Activated CD8-positive, alpha-beta T cell treated with anti-CD3 and anti-CD28 coated beads, Interleukin-2, amount 10 ng/mL, durations not matched to agents 7 days and 5 days (primary cell): ENCODE data around the gene MCRIP1. TPM values are rescaled to one million over a fixed set of nuclear protein-coding genes. Genes with fewer than 3 reads are reported as not detected.

Experiments used
- ATAC-seq: fragments of 150-1000 bp; cut with Tn5 transposase; one replicate; pipeline ENCODE4 v1.10.0; 2021; ENCODE audit warnings: moderate library complexity
- CTCF ChIA-PET: fragments of 350-600 bp; sonication (Branson Sonifier 250); formaldehyde crosslinking; loops from one replicate; lab custom pipeline; 2021; ENCODE audit warnings: antibody characterized with exemption; lab: Charles Lee
- POLR2A ChIA-PET: fragments of 350-600 bp; sonication (Branson Sonifier 250); formaldehyde crosslinking; loops from one replicate; lab custom pipeline; 2021; ENCODE audit warnings: antibody characterized with exemption; lab: Charles Lee
- DNase-seq: peaks from one replicate; pipeline ENCODE4 v3.0.0-alpha.2; 2020
- H3K27ac Mint-ChIP-seq: one replicate; pipeline ENCODE4 v1.8.0; 2021; ENCODE audit warnings: mild to moderate bottlenecking, mixed read lengths
- H3K27me3 Mint-ChIP-seq: one replicate; pipeline ENCODE4 v1.8.0; 2021; ENCODE audit warnings: low read depth, mixed read lengths
- H3K36me3 Mint-ChIP-seq: one replicate; pipeline ENCODE4 v1.8.0; 2021; ENCODE audit warnings: low read depth, mixed read lengths
- H3K4me1 Mint-ChIP-seq: one replicate; pipeline ENCODE4 v1.8.0; 2021; ENCODE audit warnings: low read depth, mixed read lengths
- H3K4me3 Mint-ChIP-seq: one replicate; pipeline ENCODE4 v1.8.0; 2021; ENCODE audit warnings: mild to moderate bottlenecking, mixed read lengths
- H3K9me3 Mint-ChIP-seq: one replicate; pipeline ENCODE4 v1.8.0; 2022; ENCODE audit warnings: mixed read lengths; ENCODE audit not compliant: insufficient read depth
- total RNA-seq, 2 experiments: library from RNA; stranded (reverse); gene quantifications; one replicate each; pipeline ENCODE4 v1.2.3, GENCODE V29; 2021

MCRIP1 gene
- total RNA-seq, 2 experiments from 2014 or later: 42.3 to 43.0 TPM

DNA sequence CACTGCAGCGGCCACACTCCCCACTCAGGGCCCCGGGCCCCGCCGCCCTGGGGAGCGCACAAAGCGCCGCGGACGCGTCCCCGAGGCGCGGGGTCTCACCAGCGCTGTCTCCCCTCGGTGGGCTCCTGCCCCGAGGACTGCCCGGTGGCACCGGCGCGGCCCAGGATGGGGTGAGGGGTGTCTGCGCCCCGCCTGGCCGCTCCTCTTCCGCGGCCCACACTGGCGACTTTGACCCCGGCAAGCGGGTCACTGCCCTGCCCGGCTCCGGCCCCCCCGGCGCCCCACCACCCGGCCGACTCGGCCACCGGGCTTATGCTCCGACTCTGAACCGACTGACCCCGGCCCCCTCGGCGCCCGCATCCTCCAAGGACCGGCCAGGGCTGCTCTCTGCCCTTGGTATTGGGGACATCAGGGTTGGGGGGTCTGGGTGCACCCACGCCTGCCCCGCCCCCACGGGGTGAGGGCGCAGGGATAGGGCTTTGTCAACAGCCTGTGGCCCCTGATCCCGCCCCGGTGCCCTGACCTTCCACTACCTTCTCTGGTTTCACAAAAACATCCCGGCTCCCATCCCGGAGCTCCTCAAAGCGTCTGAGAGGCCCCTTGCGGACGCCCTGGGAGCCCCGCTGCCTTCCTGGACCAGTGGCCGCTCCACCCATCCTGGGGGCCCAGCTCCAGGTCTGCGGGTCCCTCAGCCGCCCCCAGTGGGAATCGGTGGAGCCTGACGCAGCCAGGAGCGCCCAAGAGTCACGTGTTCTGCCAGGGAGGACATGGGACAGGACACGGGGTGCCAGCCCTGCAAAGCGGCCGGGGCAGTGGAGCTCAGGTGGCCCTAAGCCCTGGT, 28.3 kb downstream of the MCRIP1 start:
- Mint-ChIP-seq H3K9me3 (no peaks in the 10 kb centered on the region), H3K27ac (no peak overlapping the region), H3K4me1 (no peaks in the 10 kb centered on the region), H3K27me3 (peaks cover 43% of the 10 kb centered on the region), H3K36me3 (no peaks in the 10 kb centered on the region), H3K4me3 (no peak overlapping the region)
- DNase-seq: no peak
- ChIA-PET CTCF (no interaction called here), POLR2A (no interaction called here)
- ATAC-seq: no peak

DNA sequence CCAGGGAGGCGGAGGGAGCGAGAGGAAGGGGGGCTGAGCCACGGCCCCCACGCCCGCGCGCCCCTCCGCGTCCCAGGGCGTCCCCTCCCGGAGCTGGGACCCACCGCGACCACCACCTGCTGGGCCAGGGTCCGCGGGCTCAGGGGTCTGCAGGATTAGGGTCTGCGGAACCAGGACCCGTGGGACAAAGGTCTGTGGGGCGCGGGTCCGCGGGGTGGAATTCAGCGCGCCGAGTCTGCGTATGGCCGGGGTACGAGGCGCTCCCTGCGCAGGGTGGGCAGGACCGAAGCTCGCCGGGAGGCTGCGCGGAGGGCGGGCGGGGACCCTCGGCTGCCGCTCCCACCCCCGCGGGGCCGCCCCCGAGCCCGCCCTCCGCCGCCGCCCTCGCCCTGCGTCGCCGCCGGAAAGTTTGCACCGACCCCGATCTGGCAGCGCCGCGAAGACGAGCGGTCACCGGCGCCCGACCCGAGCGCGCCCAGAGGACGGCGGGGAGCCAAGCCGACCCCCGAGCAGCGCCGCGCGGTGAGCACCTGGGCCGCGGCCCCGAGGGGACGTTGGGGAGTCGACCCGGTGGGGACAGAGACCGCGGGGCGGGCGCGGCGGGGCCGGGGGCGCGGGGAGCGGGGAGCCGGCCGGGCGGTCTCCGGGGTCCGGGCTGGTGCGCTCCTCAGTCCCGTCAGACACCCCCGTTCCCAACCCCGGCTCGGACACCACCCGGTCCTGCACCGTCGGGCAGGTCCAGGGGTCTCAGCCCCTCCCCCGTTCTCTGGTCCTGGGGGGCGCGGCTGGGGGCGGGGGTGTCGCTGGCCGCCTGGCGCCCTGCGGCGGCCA, 29.1 kb downstream of the MCRIP1 start, which contains the start of gene GCGR:
Gene GCGR, plus strand, starts transcription at position 423 of the 831 bp plus-strand sequence. CDS start 4,869 bp downstream, outside the sequence.
- ChIA-PET CTCF (no interaction called here), POLR2A (no interaction called here)
- DNase-seq: no peak
- H3K9me3 Mint-ChIP-seq: no peaks in the 10 kb centered on the region
- H3K4me1 Mint-ChIP-seq: no peaks in the 10 kb centered on the region
- no peaks in the 10 kb centered on the region for H3K36me3 Mint-ChIP-seq
- H3K4me3 Mint-ChIP-seq: no peak within 1 kb of the TSS
- H3K27me3 Mint-ChIP-seq: peaks cover 39% of the 10 kb centered on the region
- ATAC-seq: no peak
- H3K27ac Mint-ChIP-seq: no peak within 1 kb of the TSS

DNA sequence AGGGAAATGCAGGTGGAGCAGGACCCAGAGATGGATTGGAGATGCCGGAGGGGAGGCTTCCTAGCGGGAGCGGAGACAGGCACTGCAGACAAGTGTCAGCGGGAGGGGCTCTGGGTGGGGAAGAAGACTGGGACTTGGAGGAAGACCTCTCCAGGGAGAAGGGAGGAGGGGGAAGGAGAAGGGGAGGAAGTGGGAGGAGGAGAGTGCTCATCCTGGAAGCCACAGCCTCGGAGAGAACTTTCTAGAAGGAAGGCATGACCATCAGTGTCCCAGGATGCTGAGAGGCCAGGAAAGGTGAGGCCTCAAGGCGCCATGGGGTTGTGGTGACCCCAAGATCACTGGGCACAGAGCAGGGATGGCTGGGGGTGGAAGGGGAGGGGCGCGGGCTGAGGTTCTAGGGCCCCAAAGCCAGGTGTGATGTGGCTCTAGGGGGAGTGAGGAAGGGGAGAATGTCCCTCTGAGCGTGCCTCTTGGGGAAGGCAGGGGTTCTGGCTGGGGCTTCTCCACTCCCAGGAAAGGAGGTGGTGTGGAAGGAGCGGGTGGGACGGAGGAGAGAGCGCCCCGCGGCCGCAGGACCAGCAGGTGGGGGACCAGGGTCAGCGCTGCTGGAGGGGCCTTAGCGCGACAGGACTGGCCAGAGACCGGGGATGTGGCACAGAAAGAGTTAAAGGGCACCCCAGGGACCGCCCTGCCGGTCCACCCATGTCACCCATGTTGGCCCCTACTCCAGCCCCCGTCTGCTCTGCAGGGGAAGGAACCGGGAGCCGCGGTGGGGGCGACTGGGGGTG, 30.0 kb downstream of the MCRIP1 start:
- CTCF ChIA-PET: no interaction called here
- DNase-seq (no peak), ATAC-seq (no peak)
- Mint-ChIP-seq H3K27ac (no peak overlapping the region), H3K27me3 (peaks cover 39% of the 10 kb centered on the region), H3K9me3 (no peaks in the 10 kb centered on the region), H3K36me3 (no peaks in the 10 kb centered on the region), H3K4me1 (no peaks in the 10 kb centered on the region), H3K4me3 (no peak overlapping the region)
- POLR2A ChIA-PET: no interaction called here

DNA sequence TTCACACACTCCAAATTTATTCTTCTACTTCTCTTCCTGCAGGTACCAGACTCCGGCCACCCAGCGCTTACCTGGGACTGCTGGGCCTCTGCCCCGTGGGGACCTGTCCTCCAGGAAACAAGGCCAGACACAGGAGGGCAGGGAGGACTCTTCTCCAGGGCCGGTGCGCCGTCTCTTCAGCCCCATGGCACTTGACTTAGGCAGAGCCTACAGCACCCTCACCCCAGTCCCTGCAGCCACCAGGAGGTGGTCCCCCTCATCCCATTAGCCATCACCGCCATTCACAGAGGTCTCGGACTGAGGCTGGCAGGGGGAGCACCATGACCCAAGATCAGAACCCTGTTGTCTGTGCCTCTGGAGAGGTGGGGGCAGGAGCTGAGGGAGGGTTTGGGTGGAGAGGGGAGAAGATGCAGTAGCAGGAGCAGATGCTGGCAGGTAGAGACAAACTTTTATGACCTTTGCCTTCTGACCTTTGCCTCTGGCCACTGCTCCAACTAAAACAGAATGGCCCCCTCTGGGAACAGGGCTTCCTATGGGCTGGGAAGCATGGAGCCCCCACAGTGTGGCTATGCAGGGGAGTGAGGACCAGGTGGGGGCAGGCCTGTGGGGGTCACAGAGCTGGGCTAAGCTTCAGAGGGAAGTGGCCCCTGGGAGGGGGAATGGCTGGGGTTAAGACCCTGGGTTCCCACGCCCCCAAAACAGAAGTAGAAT, 30.9 kb downstream of the MCRIP1 start:
- ATAC-seq (no peak), DNase-seq (no peak)
- CTCF ChIA-PET: no interaction called here
- POLR2A ChIA-PET: no interaction called here
- H3K27me3 Mint-ChIP-seq: peaks cover 36% of the 10 kb centered on the region
- H3K4me3 Mint-ChIP-seq: no peak overlapping the region
- no peaks in the 10 kb centered on the region for H3K4me1 Mint-ChIP-seq
- H3K27ac Mint-ChIP-seq: no peak overlapping the region
- H3K36me3 Mint-ChIP-seq: no peaks in the 10 kb centered on the region
- H3K9me3 Mint-ChIP-seq: no peaks in the 10 kb centered on the region

DNA sequence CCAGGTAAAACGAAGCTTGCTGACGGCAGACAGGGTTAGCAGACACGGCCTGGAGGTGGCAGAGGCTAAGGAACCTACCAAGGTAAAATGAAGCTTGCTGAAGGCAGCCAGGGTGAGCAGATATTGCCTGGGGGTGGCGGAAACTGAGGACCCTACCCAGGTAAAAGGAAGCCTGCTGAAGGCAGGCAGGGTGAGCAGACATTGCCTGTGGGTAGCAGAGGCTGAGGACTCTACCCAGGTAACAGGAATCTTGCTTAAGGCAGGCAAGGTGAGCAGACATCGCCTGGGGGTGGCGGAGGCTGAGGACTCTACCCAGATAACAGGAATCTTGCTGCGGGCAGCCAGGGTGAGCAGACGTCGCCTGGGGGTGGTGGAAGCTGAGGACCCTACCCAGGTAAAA, 31.8 kb downstream of the MCRIP1 start:
- ChIA-PET POLR2A (interaction anchor here (0.6 to 0.9 kb wide), 2 partner anchors 9 to 88 kb away, joined by 4 to 6 read pairs; no protein-coding TSS in a partner anchor), CTCF (no interaction called here)
- no peaks in the 10 kb centered on the region for H3K4me1 Mint-ChIP-seq
- DNase-seq (no peak), ATAC-seq (no peak)
- H3K27me3 Mint-ChIP-seq: peaks cover 32% of the 10 kb centered on the region
- H3K4me3 Mint-ChIP-seq: no peak overlapping the region
- no peaks in the 10 kb centered on the region for H3K9me3 Mint-ChIP-seq
- H3K36me3 Mint-ChIP-seq: no peaks in the 10 kb centered on the region
- no peak overlapping the region for H3K27ac Mint-ChIP-seq

DNA sequence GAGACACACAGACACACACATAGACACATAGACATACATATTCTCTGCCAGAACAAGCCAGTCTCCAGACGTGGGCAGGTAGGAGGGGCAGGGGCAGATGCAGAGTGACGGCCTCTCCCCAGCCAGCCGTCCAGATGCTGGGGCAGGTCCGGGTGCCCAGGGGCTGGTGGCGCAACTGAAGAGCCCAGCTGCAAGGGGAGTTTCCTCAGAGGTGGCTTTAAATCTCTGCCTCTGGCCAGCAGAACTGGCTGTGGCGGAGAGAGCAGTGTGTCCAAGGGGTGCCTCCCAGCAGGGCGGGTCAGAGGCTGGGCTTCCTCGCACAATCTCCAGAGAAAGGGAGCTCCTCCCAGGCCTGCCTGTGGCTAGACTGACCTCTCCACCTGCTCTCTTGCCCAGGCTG, 38.6 kb downstream of the MCRIP1 start:
- CTCF ChIA-PET: no interaction called here
- Mint-ChIP-seq H3K36me3 (no peaks in the 10 kb centered on the region), H3K4me1 (no peaks in the 10 kb centered on the region), H3K27me3 (no peaks in the 10 kb centered on the region), H3K4me3 (no peak overlapping the region), H3K9me3 (no peaks in the 10 kb centered on the region), H3K27ac (no peak overlapping the region)
- POLR2A ChIA-PET: no interaction called here
- DNase-seq (no peak), ATAC-seq (no peak)

DNA sequence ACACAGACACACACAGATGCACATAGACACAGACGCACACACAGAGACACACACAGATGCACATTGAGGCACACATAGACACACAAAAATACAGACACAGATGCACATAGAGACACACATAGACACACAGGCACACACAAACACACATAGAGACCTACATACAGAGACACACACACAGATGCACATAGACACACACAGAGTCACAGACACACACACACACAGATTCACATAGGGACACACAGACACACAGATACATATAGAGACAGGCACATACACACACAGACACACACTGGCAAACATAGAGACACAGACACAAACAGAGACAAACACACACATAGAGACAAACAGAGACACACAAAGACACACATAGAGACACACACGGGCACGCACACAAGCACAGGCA, 39.0 kb downstream of the MCRIP1 start:
- POLR2A ChIA-PET: no interaction called here
- Mint-ChIP-seq H3K4me3 (no peak overlapping the region), H3K9me3 (no peaks in the 10 kb centered on the region), H3K4me1 (no peaks in the 10 kb centered on the region), H3K27me3 (no peaks in the 10 kb centered on the region), H3K36me3 (no peaks in the 10 kb centered on the region), H3K27ac (no peak overlapping the region)
- CTCF ChIA-PET: no interaction called here
- ATAC-seq: no peak
- no peak for DNase-seq

GRCh38 chr17:81792675-81793615, 40.1 kb downstream of the MCRIP1 start:
- CTCF ChIA-PET: no interaction called here
- DNase-seq (no peak), ATAC-seq (no peak)
- H3K4me3 Mint-ChIP-seq: no peak overlapping the region
- no peaks in the 10 kb centered on the region for H3K4me1 Mint-ChIP-seq
- no peaks in the 10 kb centered on the region for H3K36me3 Mint-ChIP-seq
- H3K27me3 Mint-ChIP-seq: no peaks in the 10 kb centered on the region
- H3K9me3 Mint-ChIP-seq: no peaks in the 10 kb centered on the region
- no peak overlapping the region for H3K27ac Mint-ChIP-seq
- POLR2A ChIA-PET: no interaction called here
